Adrenal gland (tissue), 12 donors: ENCODE results near the gene BCL11A. TPM values are rescaled to one million over a fixed set of nuclear protein-coding genes. Genes with fewer than 3 reads are reported as not detected.

Experiments used
- DNase-seq, 7 donors: peaks; one replicate each; pipeline ENCODE4 v3.0.0-alpha.2; 2019 to 2020
- H3K27ac ChIP-seq, 5 donors: fragments of 200-600 bp; sonication (generic) in 4 of 5; 1 replicate in 3 of 5; 2 replicates in 2 of 5; pipeline versions ENCODE4 v1.5.1 to v1.8.0; 2016 to 2020; ENCODE audit warnings: mild to moderate bottlenecking in 1 of 5
- H3K27me3 ChIP-seq: fragments of 200-600 bp; 2 replicates; pipeline ENCODE4 v1.8.0; 2021
- H3K36me3 ChIP-seq, 2 donors: fragments of 200-600 bp; replicated peaks in 1 of 2; 1 replicate in 1 of 2; 2 replicates in 1 of 2; pipeline versions ENCODE4 v1.5.1 to v1.8.0; 2018 to 2022
- H3K4me1 ChIP-seq, 2 donors: fragments of 200-600 bp; replicated peaks in 1 of 2; 1 replicate in 1 of 2; 2 replicates in 1 of 2; pipeline versions ENCODE4 v1.5.1 to v1.8.0; 2018 to 2021
- H3K4me3 ChIP-seq, 4 donors: fragments of 200-600 bp; sonication (generic) in 3 of 4; one replicate each; pipeline ENCODE4 v1.5.1; 2016 to 2018
- H3K9me3 ChIP-seq, 3 donors: fragments of 200-600 bp; sonication (generic) in 1 of 3; replicated peaks in 1 of 3; 1 replicate in 2 of 3; 2 replicates in 1 of 3; pipeline versions ENCODE4 v1.5.1 to v1.8.0; 2016 to 2021
- POLR2A ChIP-seq, 2 donors: fragments of 450-650 bp; IDR thresholded peaks; one replicate each; pipeline ENCODE4 v1.6.1; 2017; ENCODE audit warnings: antibody characterized with exemption in 2 of 2, mild to moderate bottlenecking in 2 of 2, moderate library complexity in 1 of 2
- WGBS, 4 donors: extraction: QIAGEN DNeasy Blood & Tissue Kit in 2 of 4; methylation state at CpG; one replicate each; pipeline versions ENCODE4 v1.1.5 to v1.1.7; 2013 to 2017; 5-methylcytosine and 5-hydroxymethylcytosine counted together
- intact Hi-C, 2 donors: fragments of 100-400 bp; cut with DNase I; formaldehyde crosslinking; loops; one replicate each; pipeline versions ENCODE4 v1.14.1 to v1.15.0; 2022 to 2023
- polyA plus RNA-seq, 3 donors: library from polyadenylated mRNA; stranded (reverse); fragments of 200-250 nt in 2 of 3; fragments of 350-450 nt in 1 of 3; fragmentation: Illumina TruSeq in 1 of 3; extraction: RNeasy Lipid Tissue Mini Kit (QIAGEN cat#74804) in 1 of 3; gene quantifications; one replicate each; pipeline ENCODE4 v1.2.3, GENCODE V29; 2013 to 2014
- total RNA-seq, 9 donors: library from RNA; depleted of rRNA in 4 of 9; stranded (reverse); fragments of >200 nt in 4 of 9; fragments of 120-200 nt in 1 of 9; fragmentation: NEBNext Ultra II Directional in 1 of 9; extraction: Animal tissue kit (Norgen Biotek cat#: 25700) in 1 of 9; gene quantifications; one replicate each; pipeline versions ENCODE4 v1.1.0 to v1.2.4, GENCODE V29; 2013 to 2023
- TF ChIP-seq, protein P1 (sequence below), 6 experiments: fragments of 450-650 bp in 4 of 6; fragments of 200-600 bp in 2 of 6; sonication (generic) in 1 of 6; IDR thresholded peaks; 1 replicate in 5 of 6; 2 replicates in 1 of 6; pipeline versions ENCODE4 v1.5.1 to v1.8.0; 2016 to 2021; ENCODE audit warnings: antibody characterized with exemption in 6 of 6, mild to moderate bottlenecking in 2 of 6, moderate library complexity in 1 of 6
- donor health status: healthy with polysubstance abuse.
- donor health status: Bipolar disorder and iron deficiency.
- donor health status: DM: yes; HTN: yes; CAD: no.
- donor health status: DM: no; HTN: no; CAD: no.
- donor health status: DM: no; HTN: no; CAD: no.
- donor health status: DM: yes; HTN: yes; CAD: no.

BCL11A gene
- total and polyA plus RNA-seq, 12 donors: 2.9 to 16.7 (median 5.3) TPM

GRCh38 chr2:60598271-60598670, 44.8 kb upstream of the BCL11A start:
- WGBS, 4 donors: 73 to 91% (median 78%) methylated on average over 3 of the region's 3 CpGs
- no peak overlapping the region for H3K27ac ChIP-seq
- no peaks in the 10 kb centered on the region for H3K27me3 ChIP-seq
- no peaks in the 10 kb centered on the region for H3K36me3 ChIP-seq
- no peak overlapping the region for H3K4me3 ChIP-seq
- no peak for TF ChIP-seq POLR2A (IDR thresholded peaks at IDR 0.05)
- TF ChIP-seq, protein P1, sequence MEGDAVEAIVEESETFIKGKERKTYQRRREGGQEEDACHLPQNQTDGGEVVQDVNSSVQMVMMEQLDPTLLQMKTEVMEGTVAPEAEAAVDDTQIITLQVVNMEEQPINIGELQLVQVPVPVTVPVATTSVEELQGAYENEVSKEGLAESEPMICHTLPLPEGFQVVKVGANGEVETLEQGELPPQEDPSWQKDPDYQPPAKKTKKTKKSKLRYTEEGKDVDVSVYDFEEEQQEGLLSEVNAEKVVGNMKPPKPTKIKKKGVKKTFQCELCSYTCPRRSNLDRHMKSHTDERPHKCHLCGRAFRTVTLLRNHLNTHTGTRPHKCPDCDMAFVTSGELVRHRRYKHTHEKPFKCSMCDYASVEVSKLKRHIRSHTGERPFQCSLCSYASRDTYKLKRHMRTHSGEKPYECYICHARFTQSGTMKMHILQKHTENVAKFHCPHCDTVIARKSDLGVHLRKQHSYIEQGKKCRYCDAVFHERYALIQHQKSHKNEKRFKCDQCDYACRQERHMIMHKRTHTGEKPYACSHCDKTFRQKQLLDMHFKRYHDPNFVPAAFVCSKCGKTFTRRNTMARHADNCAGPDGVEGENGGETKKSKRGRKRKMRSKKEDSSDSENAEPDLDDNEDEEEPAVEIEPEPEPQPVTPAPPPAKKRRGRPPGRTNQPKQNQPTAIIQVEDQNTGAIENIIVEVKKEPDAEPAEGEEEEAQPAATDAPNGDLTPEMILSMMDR (IDR thresholded peaks at IDR 0.05): no peak
- intact Hi-C loops: no loop called here
- no peaks in the 10 kb centered on the region for H3K4me1 ChIP-seq
- no peak for DNase-seq
- no peaks in the 10 kb centered on the region for H3K9me3 ChIP-seq

DNA sequence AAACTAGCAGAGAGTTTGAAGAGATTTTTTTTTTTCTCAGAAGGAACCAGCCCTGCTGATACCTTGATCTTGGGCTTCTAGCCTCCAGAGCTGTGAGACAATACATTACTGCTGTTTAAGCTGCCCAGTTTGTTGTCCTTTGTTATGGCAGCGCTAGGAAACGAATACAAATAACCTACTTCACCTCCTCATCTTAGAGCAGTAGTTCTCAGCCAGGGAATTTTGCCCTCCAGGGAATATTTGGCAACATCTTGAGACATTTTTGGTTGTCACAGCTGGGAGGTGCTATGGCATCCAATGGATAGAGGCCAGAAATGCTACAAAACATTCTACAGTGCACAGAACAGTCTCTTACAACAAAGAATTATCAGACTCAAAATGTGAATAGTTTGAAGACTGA, 43.9 kb upstream of the BCL11A start:
- intact Hi-C loops: no loop called here
- WGBS, 4 donors: 60 to 77% (median 70%) methylated on average over 2 of the region's 2 CpGs
- H3K36me3 ChIP-seq: no peaks in the 10 kb centered on the region
- DNase-seq: no peak
- no peaks in the 10 kb centered on the region for H3K4me1 ChIP-seq
- H3K4me3 ChIP-seq: no peak overlapping the region
- H3K27ac ChIP-seq: no peak overlapping the region
- TF ChIP-seq, protein P1 (IDR thresholded peaks at IDR 0.05): no peak
- TF ChIP-seq POLR2A (IDR thresholded peaks at IDR 0.05): no peak
- peaks cover 0 to 5% (median 0%) of the 10 kb centered on the region in 3 donors for H3K9me3 ChIP-seq
- H3K27me3 ChIP-seq: no peaks in the 10 kb centered on the region

- H3K4me1 ChIP-seq: no peaks in the 10 kb centered on the region
- no peaks in the 10 kb centered on the region for H3K27me3 ChIP-seq
- H3K9me3 ChIP-seq: peaks cover 0 to 10% (median 0%) of the 10 kb centered on the region in 3 donors
- WGBS, 4 donors: 57 to 81% (median 77%) methylated on average over 2 of the region's 2 CpGs
- intact Hi-C loops: no loop called here
- no peak for DNase-seq
- no peaks in the 10 kb centered on the region for H3K36me3 ChIP-seq
- no peak overlapping the region for H3K27ac ChIP-seq
- no peak overlapping the region for H3K4me3 ChIP-seq
- no peak for TF ChIP-seq POLR2A (IDR thresholded peaks at IDR 0.05)
- TF ChIP-seq, protein P1 (IDR thresholded peaks at IDR 0.05): no peak
These were observed 43.0 kb upstream of the BCL11A start for GRCh38 chr2:60596411-60596810.

- no peaks in the 10 kb centered on the region for H3K27me3 ChIP-seq
- H3K9me3 ChIP-seq: peaks cover 0 to 10% (median 0%) of the 10 kb centered on the region in 3 donors
- TF ChIP-seq, protein P1 (IDR thresholded peaks at IDR 0.05): no peak
- TF ChIP-seq POLR2A (IDR thresholded peaks at IDR 0.05): no peak
- WGBS, 4 donors: 70 to 79% (median 72%) methylated on average over 4 of the region's 4 CpGs
- no peaks in the 10 kb centered on the region for H3K36me3 ChIP-seq
- no peak for DNase-seq
- no peaks in the 10 kb centered on the region for H3K4me1 ChIP-seq
- intact Hi-C loops: no loop called here
- H3K27ac ChIP-seq: no peak overlapping the region
- H3K4me3 ChIP-seq: no peak overlapping the region
These were observed 42.5 kb upstream of the BCL11A start for GRCh38 chr2:60595953-60596352.
